AG04450 (cell line): ENCODE data around the gene MEI1. TPM values are rescaled to one million over a fixed set of nuclear protein-coding genes. Genes with fewer than 3 reads are reported as not detected.
"Not testable (repeated sequence)": the region's sequence is repeated elsewhere in the genome, so short reads cannot be mapped to it uniquely, and the experiment has no call there.

Source experiments
- CTCF ChIA-PET: fragments of 300-600, 350-600 bp; formaldehyde crosslinking; extraction: SDS; loops from one replicate; lab custom pipeline; 2022; ENCODE audit warnings: antibody characterized with exemption, inconsistent platforms; lab: Charles Lee
- POLR2A ChIA-PET: fragments of 350-600 bp; formaldehyde crosslinking; extraction: SDS; loops from one replicate; lab custom pipeline; 2021; ENCODE audit warnings: antibody characterized with exemption, inconsistent platforms; lab: Yijun Ruan, JAX
- DNase-seq: peaks from one replicate; pipeline ENCODE4 v3.0.0-alpha.2; 2011; ENCODE audit warnings: low read depth, low spot score
- H3K27ac ChIP-seq: one replicate; pipeline ENCODE4 v1.5.1; 2012; ENCODE audit warnings: low read depth, low read length, control low read depth
- H3K27me3 ChIP-seq: one replicate; pipeline ENCODE4 v1.6.0; 2012; ENCODE audit warnings: low read length; ENCODE audit not compliant: control insufficient read depth, insufficient read depth
- H3K4me3 ChIP-seq: 2 replicates; pipeline ENCODE4 v1.5.1; 2011; ENCODE audit warnings: mild to moderate bottlenecking, low read depth, low read length, control low read depth
- H3K9me3 ChIP-seq: 2 replicates; pipeline ENCODE4 v1.5.1; 2012; ENCODE audit warnings: low read length; ENCODE audit not compliant: control insufficient read depth, insufficient read depth
- polyA plus RNA-seq: library from polyadenylated mRNA; depleted of rRNA; stranded (reverse); fragments of >200 nt; gene quantifications from 2 replicates; pipeline ENCODE4 v1.2.3, GENCODE V29; 2011
- TF ChIP-seq, protein P1 (sequence below): IDR thresholded peaks from 2 replicates; pipeline ENCODE4 v1.5.1; 2011; ENCODE audit warnings: low read depth, low read length, control low read depth, inconsistent platforms

MEI1 gene
- polyA plus RNA-seq, 1 experiment, result 0.22 TPM

DNA sequence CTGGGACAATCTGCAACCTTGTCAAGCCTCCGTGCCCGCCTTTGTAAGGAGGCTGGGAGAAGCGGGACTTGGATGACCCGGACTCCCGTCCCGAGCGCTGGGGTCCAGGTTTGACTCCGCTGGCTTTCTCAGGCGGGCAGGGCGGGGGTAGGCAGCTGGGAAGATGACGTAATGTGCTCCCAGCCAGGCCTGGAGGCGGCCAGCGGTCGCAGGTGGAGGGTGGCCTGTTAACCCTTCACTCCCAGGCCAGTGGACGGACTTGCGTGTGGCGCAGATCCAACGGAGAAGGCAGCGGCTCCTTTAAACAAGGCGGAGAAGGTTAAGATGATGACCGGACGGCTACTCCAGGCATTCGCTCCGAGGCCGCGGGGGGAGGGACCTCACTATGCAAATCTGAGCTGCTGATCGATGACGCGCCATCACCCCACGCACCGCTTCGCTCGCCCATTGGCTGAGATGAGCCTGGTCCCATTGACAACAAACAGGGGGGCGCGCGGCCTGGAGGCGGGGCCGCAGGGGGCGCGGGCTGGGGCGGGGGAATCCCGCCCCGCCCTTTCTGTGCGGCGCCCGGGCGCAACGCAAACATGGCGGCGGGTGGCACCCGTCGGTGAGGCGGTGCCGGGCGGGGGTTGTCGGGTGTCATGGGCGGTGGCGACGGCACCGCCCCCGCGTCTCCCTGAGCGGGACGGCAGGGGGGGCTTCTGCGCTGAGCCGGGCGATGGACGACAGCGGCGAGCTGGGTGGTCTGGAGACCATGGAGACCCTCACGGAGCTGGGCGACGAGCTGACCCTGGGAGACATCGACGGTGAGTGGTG, 133.5 kb downstream of the MEI1 start, which contains the start of gene SREBF2:
Gene SREBF2, plus strand, starts transcription at position 553 of the 816 bp plus-strand sequence. Its CDS starts 166 bp downstream, at position 719.
- no peaks in the 10 kb centered on the region for H3K9me3 ChIP-seq
- POLR2A ChIA-PET, result interaction anchor here (0.6 to 1.6 kb wide), 5 partner anchors 29 to 136 kb away, joined by 5 to 11 read pairs (median 6); partner anchors contain the start of genes CCDC134 and CENPM
- H3K27me3 ChIP-seq, result no peaks in the 10 kb centered on the region
- TF ChIP-seq, protein P1, sequence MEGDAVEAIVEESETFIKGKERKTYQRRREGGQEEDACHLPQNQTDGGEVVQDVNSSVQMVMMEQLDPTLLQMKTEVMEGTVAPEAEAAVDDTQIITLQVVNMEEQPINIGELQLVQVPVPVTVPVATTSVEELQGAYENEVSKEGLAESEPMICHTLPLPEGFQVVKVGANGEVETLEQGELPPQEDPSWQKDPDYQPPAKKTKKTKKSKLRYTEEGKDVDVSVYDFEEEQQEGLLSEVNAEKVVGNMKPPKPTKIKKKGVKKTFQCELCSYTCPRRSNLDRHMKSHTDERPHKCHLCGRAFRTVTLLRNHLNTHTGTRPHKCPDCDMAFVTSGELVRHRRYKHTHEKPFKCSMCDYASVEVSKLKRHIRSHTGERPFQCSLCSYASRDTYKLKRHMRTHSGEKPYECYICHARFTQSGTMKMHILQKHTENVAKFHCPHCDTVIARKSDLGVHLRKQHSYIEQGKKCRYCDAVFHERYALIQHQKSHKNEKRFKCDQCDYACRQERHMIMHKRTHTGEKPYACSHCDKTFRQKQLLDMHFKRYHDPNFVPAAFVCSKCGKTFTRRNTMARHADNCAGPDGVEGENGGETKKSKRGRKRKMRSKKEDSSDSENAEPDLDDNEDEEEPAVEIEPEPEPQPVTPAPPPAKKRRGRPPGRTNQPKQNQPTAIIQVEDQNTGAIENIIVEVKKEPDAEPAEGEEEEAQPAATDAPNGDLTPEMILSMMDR, result no peak
- CTCF ChIA-PET, result interaction anchor here (0.6 to 1.7 kb wide), 3 partner anchors 86 to 135 kb away, joined by 3 to 5 read pairs (median 4); no protein-coding TSS in a partner anchor
- DNase-seq, result peak; percentile 98
- H3K27ac ChIP-seq, result peak within 1 kb of the TSS; percentile 90
- peak within 1 kb of the TSS; percentile 85 for H3K4me3 ChIP-seq

DNA sequence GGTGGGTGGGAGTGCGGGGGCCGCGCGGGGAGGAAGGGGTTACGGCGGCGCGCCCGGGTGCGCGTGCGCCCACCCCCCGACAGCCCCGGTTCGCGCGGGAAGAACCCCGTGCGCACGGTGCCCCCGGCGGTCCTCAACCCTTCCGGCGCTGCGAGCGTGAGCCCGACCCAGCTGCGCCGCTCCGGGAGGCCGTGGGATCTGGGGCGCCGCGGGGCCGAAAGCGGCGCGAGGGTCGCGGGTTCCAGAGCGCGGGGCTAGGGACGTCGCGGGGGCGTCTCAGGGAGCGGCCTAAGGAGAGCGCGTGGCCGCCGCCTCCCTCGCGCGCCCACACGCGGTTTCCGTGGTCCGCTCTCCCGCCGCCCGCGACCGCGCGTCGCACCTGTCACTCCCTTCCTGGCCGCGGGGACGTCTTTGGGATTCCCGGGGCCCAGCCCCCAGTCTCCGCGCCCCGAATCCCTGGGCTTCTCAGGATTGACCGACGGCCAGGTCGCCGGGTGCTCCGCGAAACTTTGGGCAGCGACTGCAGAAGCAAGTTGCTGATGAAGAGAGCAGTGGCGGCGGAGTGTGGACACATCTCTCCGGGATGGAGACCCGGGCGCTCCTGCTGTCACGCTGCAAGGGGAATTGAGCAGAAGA, 134.2 kb downstream of the MEI1 start:
- no peak for DNase-seq
- Histone ChIP-seq H3K4me3 (peak overlapping the region; percentile 85), H3K9me3 (no peaks in the 10 kb centered on the region), H3K27me3 (no peaks in the 10 kb centered on the region), H3K27ac (peak overlapping the region; percentile 31)
- ChIA-PET POLR2A (interaction anchor here (1.0 to 1.6 kb wide), 4 partner anchors 29 to 136 kb away, joined by 5 to 11 read pairs (median 6); partner anchors contain the start of genes CCDC134 and CENPM), CTCF (interaction anchor here (0.6 to 1.2 kb wide), 2 partner anchors 87 to 136 kb away, joined by 3 to 5 read pairs; no protein-coding TSS in a partner anchor)
- TF ChIP-seq, protein P1, result no peak

DNA sequence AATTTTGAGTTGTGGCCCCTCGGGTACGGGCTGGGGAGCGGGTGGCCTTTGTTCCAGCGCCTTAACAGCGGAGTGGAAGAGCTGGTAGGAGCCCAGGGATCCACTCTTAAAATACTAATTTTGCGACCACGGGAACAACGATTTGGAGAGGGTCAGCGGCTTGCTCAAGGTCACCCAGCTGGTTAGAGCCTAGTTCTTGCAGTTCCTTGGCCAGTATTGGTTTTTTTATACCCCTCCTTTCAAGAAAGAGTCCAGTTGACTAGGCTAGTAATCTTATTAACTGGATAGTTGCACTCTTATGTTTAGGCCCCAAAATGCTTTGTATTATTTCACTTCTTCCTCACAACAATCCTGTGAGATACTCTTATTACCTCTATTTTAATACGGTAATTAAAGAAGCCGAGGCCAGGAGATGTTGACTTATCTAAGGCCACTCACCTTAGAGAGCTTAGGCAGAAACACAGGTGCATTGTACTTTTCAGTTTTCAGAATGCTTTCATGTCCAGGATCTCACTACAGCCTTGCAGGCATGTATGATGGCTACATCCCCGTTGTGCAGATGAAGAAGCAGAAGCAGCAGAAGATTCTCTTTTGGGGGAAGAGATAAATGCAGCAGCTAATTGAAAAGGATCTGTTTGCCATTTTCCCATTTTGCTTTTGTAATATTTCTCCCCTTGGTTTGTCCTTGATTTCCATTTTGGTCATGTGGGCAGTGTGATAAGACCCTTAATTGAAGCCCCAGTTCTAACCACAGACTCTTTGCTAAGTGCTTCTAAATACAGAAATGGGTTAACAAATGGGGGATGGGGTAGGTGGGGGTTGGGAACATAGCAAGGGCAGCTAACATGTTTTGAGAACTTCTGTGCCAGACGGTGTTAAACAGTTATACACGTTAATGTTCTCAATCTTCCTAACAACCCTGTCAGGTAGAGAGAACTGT, 135.0 kb downstream of the MEI1 start:
- TF ChIP-seq, protein P1, result no peak
- DNase-seq, result no peak
- Histone ChIP-seq H3K9me3 (no peaks in the 10 kb centered on the region), H3K4me3 (peak overlapping the region; percentile 85), H3K27me3 (no peaks in the 10 kb centered on the region), H3K27ac (peak overlapping the region; percentile 31)
- ChIA-PET POLR2A (interaction anchor here (0.9 to 1.6 kb wide), 2 partner anchors 34 to 137 kb away, joined by 5 to 6 read pairs; no protein-coding TSS in a partner anchor), CTCF (interaction anchor here (1.8 kb wide), 1 partner anchor 137 kb away, joined by 5 read pairs; no protein-coding TSS in a partner anchor)

DNA sequence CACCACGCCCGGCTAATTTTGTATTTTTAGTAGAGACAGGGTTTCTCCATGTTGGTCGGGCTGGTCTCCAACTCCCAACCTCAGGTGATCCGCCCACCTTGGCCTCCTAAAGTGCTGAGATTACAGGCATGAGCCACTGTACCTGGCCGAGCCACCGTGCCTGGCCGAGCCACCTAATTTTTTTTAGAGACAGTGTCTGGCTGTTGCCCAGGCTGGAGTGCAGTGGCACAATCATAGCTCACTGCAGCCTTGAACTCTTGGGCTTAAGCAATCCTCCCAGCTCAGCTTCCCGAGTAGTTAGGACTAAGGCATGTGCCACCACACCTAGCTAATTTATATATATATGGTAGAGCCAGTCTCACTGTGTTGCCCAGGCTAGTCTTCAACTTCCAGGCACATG, 136.2 kb downstream of the MEI1 start:
- not testable (repeated sequence) for DNase-seq, H3K4me3 ChIP-seq, H3K9me3 ChIP-seq, H3K27ac ChIP-seq, H3K27me3 ChIP-seq
- ChIA-PET CTCF (interaction anchor here (0.7 to 1.8 kb wide), 2 partner anchors 22 to 138 kb away, joined by 3 to 5 read pairs; no protein-coding TSS in a partner anchor), POLR2A (interaction anchor here (0.5 kb wide), 1 partner anchor 45 kb away, joined by 6 read pairs; no protein-coding TSS in a partner anchor)
